ENCODE results near the gene ZCCHC24. TPM values are rescaled to one million over a fixed set of nuclear protein-coding genes. Genes with fewer than 3 reads are reported as not detected.

Gene ZCCHC24
- total RNA-seq, 1 experiment from 2014 or later: 6.0 TPM

DNA sequence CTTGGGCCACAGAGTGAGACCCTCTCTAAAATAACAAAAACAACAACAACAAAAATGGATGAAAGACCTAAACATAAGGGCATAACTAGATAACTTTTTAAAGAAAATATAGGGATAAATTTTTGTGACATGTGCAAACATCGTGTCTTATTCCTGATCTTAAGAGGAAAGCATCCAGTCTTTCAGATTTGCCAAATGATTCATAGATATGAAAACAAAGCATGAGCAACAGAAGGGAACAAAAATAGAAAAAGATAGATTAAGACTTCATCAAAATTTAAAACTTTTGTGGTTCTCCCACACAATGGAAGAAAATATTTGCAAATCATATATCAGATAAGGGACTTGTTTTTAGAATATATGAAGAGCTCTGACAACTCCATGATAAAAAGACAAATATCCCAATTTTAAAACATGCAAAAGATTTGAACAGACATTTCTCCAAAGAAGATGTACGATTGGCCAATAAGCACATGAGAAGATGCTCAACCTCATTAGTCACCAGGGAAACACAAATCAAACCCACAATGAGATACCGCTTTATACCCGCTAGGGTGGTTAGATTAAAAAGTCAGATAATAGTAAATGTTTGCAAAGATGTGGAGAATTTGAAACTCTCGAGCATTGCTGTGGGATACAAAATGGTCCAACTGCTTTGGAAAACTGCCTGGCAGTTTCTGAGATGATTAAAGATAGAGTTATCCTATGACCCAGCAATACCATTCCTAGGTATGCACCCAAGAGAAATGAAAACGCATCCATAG lies 77.8 kb downstream of the ZCCHC24 start:
- Histone ChIP-seq H3K27me3 (ENCODE audit: insufficient read depth, low read depth) (no peaks in the 10 kb centered on the region), H3K4me2 (no peak overlapping the region), H3K27ac (no peak overlapping the region), H3K9me2 (ENCODE audit: insufficient read depth) (0 out of 2 replicates have a peak, but pooled peaks cover 4% of the 10 kb centered on the region), H4K20me1 (ENCODE audit: insufficient read depth) (no peaks in the 10 kb centered on the region), H3K4me3 (no peak overlapping the region), H3K79me2 (ENCODE audit: low read depth) (no peaks in the 10 kb centered on the region), H3K4me1 (replicated peaks; ENCODE audit: insufficient read depth) (no peaks in the 10 kb centered on the region), H3K9me3 (ENCODE audit: insufficient read depth, low read depth) (peaks cover 11% of the 10 kb centered on the region; the same call in 1 of the 2 replicates), H3F3A (ENCODE audit: insufficient read depth, low read depth) (0 out of 2 replicates have a peak, but pooled peaks cover 5% of the 10 kb centered on the region), H3K36me3 (ENCODE audit: low read depth) (no peaks in the 10 kb centered on the region), H2AFZ (no peak overlapping the region)
- TF ChIP-seq EZH2 (IDR thresholded peaks at IDR 0.05; ENCODE audit: low read depth): no peak
- TF ChIP-seq, protein P1, sequence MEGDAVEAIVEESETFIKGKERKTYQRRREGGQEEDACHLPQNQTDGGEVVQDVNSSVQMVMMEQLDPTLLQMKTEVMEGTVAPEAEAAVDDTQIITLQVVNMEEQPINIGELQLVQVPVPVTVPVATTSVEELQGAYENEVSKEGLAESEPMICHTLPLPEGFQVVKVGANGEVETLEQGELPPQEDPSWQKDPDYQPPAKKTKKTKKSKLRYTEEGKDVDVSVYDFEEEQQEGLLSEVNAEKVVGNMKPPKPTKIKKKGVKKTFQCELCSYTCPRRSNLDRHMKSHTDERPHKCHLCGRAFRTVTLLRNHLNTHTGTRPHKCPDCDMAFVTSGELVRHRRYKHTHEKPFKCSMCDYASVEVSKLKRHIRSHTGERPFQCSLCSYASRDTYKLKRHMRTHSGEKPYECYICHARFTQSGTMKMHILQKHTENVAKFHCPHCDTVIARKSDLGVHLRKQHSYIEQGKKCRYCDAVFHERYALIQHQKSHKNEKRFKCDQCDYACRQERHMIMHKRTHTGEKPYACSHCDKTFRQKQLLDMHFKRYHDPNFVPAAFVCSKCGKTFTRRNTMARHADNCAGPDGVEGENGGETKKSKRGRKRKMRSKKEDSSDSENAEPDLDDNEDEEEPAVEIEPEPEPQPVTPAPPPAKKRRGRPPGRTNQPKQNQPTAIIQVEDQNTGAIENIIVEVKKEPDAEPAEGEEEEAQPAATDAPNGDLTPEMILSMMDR (conservative IDR thresholded peaks at IDR 0.05): no peak
- BruUV-seq (replicated peaks): no TSS peak
- ChIA-PET CTCF (no interaction called here), POLR2A (ENCODE audit: unreplicated experiment) (no interaction called here)
- intact Hi-C loops (cut with micrococcal nuclease; ENCODE audit: unreplicated experiment): no loop called here
- DNase-seq: no peak

DNA sequence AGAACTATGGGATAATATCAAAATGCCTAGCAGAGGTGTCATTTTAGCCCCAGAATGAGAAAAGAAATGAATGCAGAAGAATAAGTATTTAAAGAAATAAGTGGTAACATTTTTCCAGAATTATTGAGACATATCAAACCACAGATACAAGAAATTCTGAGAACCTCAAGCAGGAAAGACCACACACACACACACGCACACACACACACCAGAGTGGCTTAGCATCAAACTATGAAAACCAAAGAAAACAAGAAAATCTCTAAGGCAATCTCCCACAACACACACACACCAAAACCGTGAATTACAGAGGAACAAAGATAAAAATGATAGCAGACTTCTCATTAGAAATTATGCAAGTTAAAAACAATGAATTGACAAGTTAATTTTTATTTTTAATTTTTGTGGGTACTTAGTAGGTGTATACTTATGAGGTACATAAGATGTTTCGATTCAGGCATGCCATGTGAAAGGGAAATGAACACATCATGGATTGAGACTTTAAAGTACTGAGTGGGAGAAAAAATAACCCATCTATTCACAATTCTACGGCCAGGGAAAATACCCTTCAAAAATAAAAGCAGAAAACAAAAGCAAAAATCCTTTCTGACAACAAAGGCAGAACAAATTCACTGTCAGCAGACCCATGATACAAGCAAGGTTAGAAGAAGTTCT lies 83.6 kb downstream of the ZCCHC24 start:
- Histone ChIP-seq H3K27ac (no peak overlapping the region), H4K20me1 (ENCODE audit: insufficient read depth) (no peaks in the 10 kb centered on the region), H3K4me3 (no peak overlapping the region), H3K9me2 (ENCODE audit: insufficient read depth) (0 out of 2 replicates have a peak, but pooled peaks cover 4% of the 10 kb centered on the region), H3F3A (ENCODE audit: insufficient read depth, low read depth) (peaks cover 12% of the 10 kb centered on the region; the same call in 1 of the 2 replicates), H3K4me1 (replicated peaks; ENCODE audit: insufficient read depth) (no peaks in the 10 kb centered on the region), H3K27me3 (ENCODE audit: insufficient read depth, low read depth) (no peaks in the 10 kb centered on the region), H3K36me3 (ENCODE audit: low read depth) (no peaks in the 10 kb centered on the region), H3K4me2 (no peak overlapping the region), H3K9me3 (ENCODE audit: insufficient read depth, low read depth) (no peaks in the 10 kb centered on the region), H2AFZ (no peak overlapping the region), H3K79me2 (ENCODE audit: low read depth) (no peaks in the 10 kb centered on the region)
- POLR2A ChIA-PET (ENCODE audit: unreplicated experiment): interaction anchor here (0.6 kb wide), 1 partner anchor 811 kb away, joined by 5 read pairs; no protein-coding TSS in a partner anchor
- intact Hi-C loops (cut with micrococcal nuclease; ENCODE audit: unreplicated experiment): no loop called here
- no peak for TF ChIP-seq EZH2 (IDR thresholded peaks at IDR 0.05; ENCODE audit: low read depth)
- TF ChIP-seq, protein P1 (conservative IDR thresholded peaks at IDR 0.05): no peak
- CTCF ChIA-PET: no interaction called here
- DNase-seq: no peak
- BruUV-seq (replicated peaks): no TSS peak

DNA sequence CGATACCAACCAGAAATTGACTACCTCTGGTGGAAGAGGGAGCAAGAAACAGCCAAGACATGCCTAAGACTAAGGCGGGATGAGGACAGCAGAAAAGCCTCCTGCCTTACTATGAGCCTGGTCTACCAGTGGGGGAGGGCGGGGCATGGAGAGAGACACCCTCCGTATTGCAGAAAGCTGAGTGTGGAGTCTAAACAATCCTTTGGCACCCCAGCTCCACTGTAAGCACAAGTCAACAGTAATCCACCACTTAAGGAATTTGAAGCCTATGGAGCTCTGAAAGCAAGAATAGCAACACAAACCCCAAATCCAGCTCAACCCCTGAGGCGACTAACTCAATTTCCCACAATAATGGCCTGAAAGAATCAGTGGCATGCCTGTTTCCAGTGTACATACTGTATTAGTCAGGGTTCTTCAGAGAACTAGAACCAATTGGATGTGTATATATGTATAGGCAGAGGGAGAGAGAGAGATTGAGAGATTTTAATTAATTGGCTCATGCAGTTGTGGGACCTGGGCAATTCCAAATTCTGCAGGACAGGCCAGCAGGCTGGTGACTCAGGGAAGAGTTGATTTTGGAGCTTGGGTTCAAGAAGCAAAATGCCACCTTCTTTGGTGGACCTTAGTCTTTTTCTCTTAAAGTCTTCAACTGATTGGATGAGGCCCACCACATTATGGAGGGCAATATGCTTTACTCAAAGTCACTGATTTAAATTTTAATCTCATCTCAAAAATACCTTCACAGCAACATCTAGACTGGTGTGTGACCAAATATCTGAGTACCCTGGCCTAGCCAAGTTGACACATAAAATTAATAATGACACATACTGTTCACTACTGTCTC lies 84.7 kb downstream of the ZCCHC24 start:
- CTCF ChIA-PET: no interaction called here
- TF ChIP-seq, protein P1 (conservative IDR thresholded peaks at IDR 0.05): no peak
- TF ChIP-seq EZH2 (IDR thresholded peaks at IDR 0.05; ENCODE audit: low read depth): no peak

More for the DNA sequence above, 84.7 kb downstream of the ZCCHC24 start:
- Histone ChIP-seq H3F3A (ENCODE audit: insufficient read depth, low read depth) (peaks cover 23% of the 10 kb centered on the region; the same call in 1 of the 2 replicates), H3K27me3 (ENCODE audit: insufficient read depth, low read depth) (no peaks in the 10 kb centered on the region), H3K9me3 (ENCODE audit: insufficient read depth, low read depth) (no peaks in the 10 kb centered on the region), H3K4me3 (no peak overlapping the region), H3K79me2 (ENCODE audit: low read depth) (no peaks in the 10 kb centered on the region), H3K9me2 (ENCODE audit: insufficient read depth) (no peaks in the 10 kb centered on the region), H4K20me1 (ENCODE audit: insufficient read depth) (no peaks in the 10 kb centered on the region), H3K27ac (no peak overlapping the region), H3K4me1 (replicated peaks; ENCODE audit: insufficient read depth) (no peaks in the 10 kb centered on the region), H3K36me3 (ENCODE audit: low read depth) (no peaks in the 10 kb centered on the region), H3K4me2 (no peak overlapping the region), H2AFZ (no peak overlapping the region)
- intact Hi-C loops (cut with micrococcal nuclease; ENCODE audit: unreplicated experiment): no loop called here
- BruUV-seq (replicated peaks): no TSS peak
- no peak for DNase-seq
- POLR2A ChIA-PET (ENCODE audit: unreplicated experiment): no interaction called here

Measured in PC-9 (cell line).